ENCODE results near the gene C7orf25. TPM values are rescaled to one million over a fixed set of nuclear protein-coding genes. Genes with fewer than 3 reads are reported as not detected.

C7orf25 gene
- total RNA-seq, 2 donors from 2014 or later: 3.6 to 4.2 TPM

GRCh38 chr7:42931834-42932651 is 20.2 kb upstream of the C7orf25 start, which contains the start of the genes MRPL32 and PSMA2:
TSS of gene MRPL32 (plus strand) at chr7:42932376. CDS start at chr7:42932387, 11 bp downstream.
TSS of gene PSMA2 (minus strand) at chr7:42932174. CDS start at chr7:42932158, 16 bp downstream.
- intact Hi-C loops (cut with DNase I): no loop called here

DNA sequence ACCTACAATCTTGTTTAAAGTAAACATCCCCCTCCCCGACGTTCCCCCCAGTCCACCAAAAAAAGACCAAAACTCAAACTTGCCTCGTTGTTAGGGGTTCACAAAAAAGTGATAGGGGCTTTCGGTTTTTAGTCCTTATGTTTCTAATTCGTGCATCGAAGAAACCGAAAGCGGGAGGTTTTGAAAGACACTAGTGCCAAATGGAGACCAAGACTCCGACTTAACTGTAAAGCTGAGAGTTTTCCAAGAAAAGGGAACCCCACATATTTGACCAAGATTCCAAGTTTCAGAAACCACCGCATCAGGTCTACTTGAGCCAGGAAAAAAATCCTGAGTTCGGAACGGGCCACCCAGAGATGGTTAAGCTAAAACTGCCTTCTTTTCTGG is 19.6 kb upstream of the C7orf25 start:
- no peak for ATAC-seq
- no peak for DNase-seq
- intact Hi-C loops (cut with DNase I): no loop called here

More at GRCh38 chr7:42931834-42932651, 20.2 kb upstream of the C7orf25 start, which contains the start of the genes MRPL32 and PSMA2:
- ATAC-seq (peak; percentile 99 to 100), DNase-seq (peak; percentile 95)

DNA sequence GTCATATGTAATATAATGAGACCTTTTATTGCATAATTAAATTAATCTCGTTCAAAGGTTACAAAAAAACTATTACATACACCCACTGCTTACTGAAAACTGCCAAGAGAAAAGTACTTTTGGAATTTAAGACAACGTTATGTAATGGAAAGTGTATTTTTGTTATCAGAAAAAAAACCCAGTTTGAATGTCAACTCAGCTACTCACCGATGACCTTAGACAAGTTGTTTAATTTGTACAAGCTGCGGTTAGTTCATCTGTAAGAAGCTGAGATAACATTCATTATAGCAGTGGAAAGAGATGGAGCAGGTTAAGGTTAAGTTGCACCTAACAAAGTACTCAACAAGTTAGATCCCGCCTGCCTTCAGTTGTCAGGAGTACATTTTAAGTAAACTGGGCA is 19.0 kb upstream of the C7orf25 start:
- ATAC-seq (no peak), DNase-seq (no peak)
- intact Hi-C loops (cut with DNase I): no loop called here

- DNase-seq: no peak
- ATAC-seq: no peak
- intact Hi-C loops (cut with DNase I): no loop called here
These were observed 17.6 kb upstream of the C7orf25 start for GRCh38 chr7:42929449-42929848.

- no peak for ATAC-seq
- intact Hi-C loops (cut with DNase I): no loop called here
- no peak for DNase-seq
These were observed 16.9 kb upstream of the C7orf25 start for GRCh38 chr7:42928754-42929153.

DNA sequence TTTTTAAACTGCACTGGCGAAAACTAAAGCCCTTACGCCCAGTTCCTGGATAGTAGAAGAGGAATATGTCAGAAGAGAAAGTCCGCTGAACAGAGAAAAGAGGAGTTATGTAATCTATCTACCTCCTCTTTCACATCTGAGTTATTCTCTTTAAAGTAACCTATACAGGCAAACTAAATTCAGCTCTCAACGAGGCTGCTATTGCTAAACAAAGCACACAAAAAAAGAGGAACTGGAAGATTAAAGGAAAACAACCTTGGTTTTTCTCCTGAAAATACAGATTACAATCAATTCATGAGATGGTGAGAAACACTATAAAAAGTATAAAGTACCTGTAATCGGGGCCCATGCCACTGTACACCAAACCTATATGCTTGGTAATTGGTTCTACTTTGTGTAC is 14.3 kb upstream of the C7orf25 start:
- DNase-seq (no peak), ATAC-seq (no peak)
- intact Hi-C loops (cut with DNase I): no loop called here

DNA sequence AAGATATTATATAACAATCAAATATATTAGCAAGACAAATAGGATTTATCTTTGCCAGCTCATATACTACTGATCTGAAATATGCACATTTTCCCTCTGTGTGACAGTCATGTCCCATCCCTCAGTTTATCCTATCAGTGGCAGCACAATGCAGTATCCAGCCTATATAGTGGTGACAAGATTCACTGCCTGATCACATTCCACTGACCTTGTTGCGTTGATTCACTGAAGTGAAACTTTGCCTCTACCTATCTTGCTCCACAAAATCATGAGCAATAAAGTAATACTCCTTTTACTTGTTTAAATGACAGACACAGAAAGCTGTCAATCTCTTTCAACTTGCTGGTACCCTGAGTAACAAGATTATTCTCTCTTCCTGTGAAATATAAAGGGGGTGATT is 13.8 kb upstream of the C7orf25 start:
- intact Hi-C loops (cut with DNase I): no loop called here
- no peak for ATAC-seq
- DNase-seq: no peak

DNA sequence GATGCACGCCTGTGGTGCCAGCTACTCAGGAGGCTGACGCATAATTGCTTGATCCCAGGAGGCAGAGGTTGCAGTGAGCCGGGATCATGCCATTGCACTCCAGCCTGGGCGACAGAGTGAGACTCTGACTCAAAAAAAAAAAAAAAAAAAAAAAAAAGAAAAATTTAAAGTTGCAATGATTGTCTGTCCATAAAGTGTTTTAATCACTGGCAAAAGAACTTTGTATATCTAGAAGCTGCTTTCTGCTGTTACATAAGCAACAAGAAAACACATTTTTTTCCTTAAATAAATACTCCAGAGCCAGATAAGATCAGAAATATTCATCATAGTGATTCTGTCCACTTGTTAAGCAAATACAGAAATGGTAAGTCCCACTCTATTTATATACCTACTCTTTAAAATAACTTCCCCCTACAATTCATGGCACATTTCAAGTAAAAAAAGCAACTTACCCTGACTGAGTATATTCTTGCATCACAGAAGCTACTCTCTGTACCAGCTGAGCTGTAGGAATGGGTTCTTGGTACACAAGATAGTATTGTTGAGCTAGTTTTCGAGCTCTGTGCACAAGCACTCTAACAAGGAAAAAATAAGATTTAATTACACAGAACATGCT is 12.5 kb upstream of the C7orf25 start:
- no peak for ATAC-seq
- DNase-seq: no peak
- intact Hi-C loops (cut with DNase I): no loop called here

DNA sequence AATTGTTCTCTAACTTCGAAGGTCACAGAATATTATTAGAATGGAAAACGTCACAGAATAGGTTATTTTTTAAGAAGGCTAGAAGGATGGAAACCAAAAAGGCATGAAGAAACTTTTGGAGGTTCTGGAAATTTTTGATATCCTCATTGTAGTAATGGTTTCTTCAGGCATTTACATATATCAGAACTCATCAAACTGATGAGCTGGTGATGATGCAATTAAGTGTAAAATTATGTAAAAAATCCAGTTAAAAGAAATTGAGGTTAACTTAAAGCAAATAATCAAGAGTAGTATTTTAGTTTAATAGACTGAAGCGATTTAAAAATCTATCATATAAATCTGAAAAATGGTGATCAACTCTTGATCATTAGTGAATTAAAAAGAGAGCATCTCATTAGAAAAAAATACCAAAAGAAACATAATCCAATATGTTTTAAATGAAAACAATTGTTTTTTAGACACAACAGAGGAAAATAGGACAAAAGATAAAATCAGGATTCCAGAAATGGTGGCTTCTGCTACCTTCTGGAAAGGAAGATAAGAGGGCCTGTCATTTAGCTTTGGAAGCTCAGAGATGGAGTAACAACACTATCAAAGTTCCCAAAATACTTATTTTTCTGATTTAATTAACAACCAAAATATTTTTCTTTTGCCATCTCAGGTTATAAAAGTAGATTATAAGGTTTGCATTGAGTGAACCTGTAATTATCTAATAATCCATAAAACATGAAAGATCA is 10.3 kb upstream of the C7orf25 start:
- intact Hi-C loops (cut with DNase I): no loop called here
- DNase-seq: no peak
- no peak for ATAC-seq

GRCh38 chr7:42915356-42915755 is 3.5 kb upstream of the C7orf25 start:
- no peak for ATAC-seq
- DNase-seq: no peak
- intact Hi-C loops (cut with DNase I): no loop called here

- no peak for DNase-seq
- intact Hi-C loops (cut with DNase I): no loop called here
- peak in 1 of 2 donors; percentile 21 for ATAC-seq
These were observed 2.7 kb upstream of the C7orf25 start for GRCh38 chr7:42914421-42915045.

GRCh38 chr7:42914009-42914408 is 2.1 kb upstream of the C7orf25 start:
- ATAC-seq (no peak), DNase-seq (no peak)
- intact Hi-C loops (cut with DNase I): no loop called here

DNA sequence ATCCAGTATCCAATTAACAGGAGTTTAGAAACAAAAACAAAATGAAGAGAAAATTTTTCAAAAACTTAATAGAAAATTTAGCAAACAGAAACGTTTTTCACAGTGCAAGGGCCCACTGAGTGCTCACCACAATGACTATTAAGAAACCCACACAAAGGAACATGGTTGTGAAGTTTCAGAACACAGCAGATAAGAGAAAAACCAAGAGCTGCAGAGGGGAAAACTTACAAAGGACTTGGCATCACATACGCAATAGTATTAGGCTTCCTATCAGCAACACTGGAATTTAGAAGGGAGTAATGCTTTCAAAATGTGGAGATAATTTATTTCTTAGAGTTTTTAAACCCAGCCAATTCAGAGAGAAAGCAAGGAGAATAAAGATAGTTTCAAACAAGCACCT is 1.7 kb upstream of the C7orf25 start:
- ATAC-seq (peak in 1 of 2 donors; percentile 12), DNase-seq (no peak)
- intact Hi-C loops (cut with DNase I): no loop called here

- ATAC-seq: no peak
- intact Hi-C loops (cut with DNase I): no loop called here
- no peak for DNase-seq
These were observed 1.6 kb downstream of the C7orf25 start for GRCh38 chr7:42910306-42910705.

GRCh38 chr7:42907316-42907715 is 4.6 kb downstream of the C7orf25 start:
- intact Hi-C loops (cut with DNase I): no loop called here
- ATAC-seq (no peak), DNase-seq (no peak)

- ATAC-seq: no peak
- intact Hi-C loops (cut with DNase I): no loop called here
- no peak for DNase-seq
These were observed 5.7 kb downstream of the C7orf25 start for GRCh38 chr7:42906181-42906580.

DNA sequence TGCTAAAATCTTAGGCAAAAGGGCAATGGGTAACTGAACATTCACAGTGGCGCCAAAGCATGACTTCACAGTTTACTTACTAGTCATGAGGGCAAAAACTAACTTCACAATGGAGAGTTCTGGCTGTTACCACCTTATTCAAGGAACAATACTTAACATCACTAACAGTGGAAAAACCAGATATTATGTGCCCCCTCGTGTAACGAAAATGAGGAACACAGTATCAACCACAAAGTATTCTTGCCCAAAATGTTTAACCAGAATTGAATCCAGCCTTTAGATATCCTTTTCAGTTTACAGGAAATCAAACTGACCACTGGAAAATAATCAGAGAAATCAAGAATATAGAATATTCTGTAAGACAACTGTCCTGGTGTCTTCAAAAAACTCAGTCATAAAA is 9.5 kb downstream of the C7orf25 start:
- no peak for DNase-seq
- ATAC-seq: no peak
- intact Hi-C loops (cut with DNase I): no loop called here

DNA sequence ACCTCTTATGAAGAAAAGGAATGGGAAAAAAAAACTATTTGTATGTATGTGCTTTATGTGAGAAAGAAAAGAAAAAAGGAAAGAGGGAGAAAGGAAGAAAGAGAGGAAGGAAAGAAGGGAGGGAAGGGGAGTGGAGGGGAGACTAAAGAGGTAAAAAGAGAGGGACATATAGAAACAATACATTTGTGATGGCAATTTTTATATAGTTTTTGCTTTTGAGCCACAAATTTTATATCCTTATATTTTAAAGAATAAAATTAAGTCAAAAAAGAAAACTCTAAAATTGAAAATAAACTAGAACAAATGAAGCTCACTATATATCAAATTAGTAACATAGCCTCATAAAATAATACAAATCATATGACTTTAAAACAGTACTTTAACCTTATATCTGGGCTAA is 11.0 kb downstream of the C7orf25 start:
- ATAC-seq: no peak

DNA sequence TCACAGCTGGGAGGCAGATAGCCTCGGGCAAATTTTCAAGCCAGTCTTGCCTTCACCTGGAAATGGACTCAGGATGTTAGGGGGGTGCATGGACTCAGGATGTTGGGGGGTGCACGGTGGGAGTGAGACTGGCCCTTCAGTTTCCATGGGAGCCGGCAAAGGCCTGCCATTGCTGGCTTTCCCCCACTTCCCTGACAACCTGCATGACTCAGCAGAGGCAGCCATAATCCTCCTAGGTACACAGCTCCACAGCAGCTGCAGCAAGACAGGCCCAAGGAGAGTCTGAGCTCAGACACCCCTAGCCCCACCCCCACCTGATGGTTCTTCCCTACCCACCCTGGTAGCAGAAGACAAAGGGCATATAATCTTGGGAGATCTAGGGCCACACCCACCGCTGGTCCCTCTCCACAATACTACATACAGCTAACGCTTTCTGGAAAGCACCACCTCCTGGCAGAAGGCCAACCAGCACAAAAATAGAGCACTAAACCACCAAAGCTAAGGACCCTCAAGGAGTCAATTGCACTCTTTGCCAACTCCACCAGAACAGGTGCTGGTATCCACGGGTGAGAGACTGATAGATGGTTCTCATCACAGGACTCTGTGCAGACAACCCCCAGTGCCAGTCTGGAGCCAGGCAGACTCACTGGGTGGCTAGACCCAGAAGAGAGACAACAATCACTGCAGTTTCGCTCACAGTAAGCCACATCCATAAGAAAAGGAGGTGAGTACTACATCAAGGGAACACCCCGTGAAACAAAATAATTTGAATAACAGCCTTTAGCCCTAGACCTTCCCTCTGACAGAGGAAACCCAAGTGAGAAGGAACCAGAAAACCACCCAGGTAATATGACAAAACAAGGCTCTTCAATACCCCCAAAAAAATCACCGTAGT is 18.3 kb downstream of the C7orf25 start:
- ATAC-seq (no peak), DNase-seq (no peak)
- intact Hi-C loops (cut with DNase I): no loop called here

More for the DNA sequence above, 11.0 kb downstream of the C7orf25 start:
- intact Hi-C loops (cut with DNase I): no loop called here
- DNase-seq: no peak
